HL-60 (cell line): ENCODE results near the gene SLFNL1.

Experiments used
- DNase-seq, 2 experiments: peaks; one replicate each; pipeline ENCODE4 v3.0.0-alpha.2; 2010 to 2020; ENCODE audit warnings: low read depth in 1 of 2, low spot score in 1 of 2
- H3K27ac ChIP-seq: fragments of 250-450 bp; sonication (Bioruptor Pico); replicated peaks from 2 replicates; pipeline ENCODE4 v1.5.1; 2020; ENCODE audit warnings: mild to moderate bottlenecking, moderate library complexity
- H3K27me3 ChIP-seq: fragments of 250-450 bp; sonication (Bioruptor Pico); 2 replicates; pipeline ENCODE4 v1.5.1; 2021; ENCODE audit warnings: mild to moderate bottlenecking, moderate library complexity; ENCODE audit not compliant: insufficient read depth, poor library complexity, severe bottlenecking
- H3K4me3 ChIP-seq: replicated peaks from 2 replicates; pipeline ENCODE4 v1.5.1; 2011; ENCODE audit warnings: mild to moderate bottlenecking, control low read depth, low read length; ENCODE audit not compliant: insufficient read depth
- CTCF ChIP-seq: IDR thresholded peaks from one replicate; pipeline ENCODE4 v1.5.1; 2011; ENCODE audit warnings: low read length, control low read depth, inconsistent platforms; ENCODE audit not compliant: insufficient read depth
- GABPA ChIP-seq: IDR thresholded peaks from 2 replicates; pipeline ENCODE4 v1.6.1; 2012; ENCODE audit warnings: low read depth
- POLR2AphosphoS5 ChIP-seq: IDR thresholded peaks from 2 replicates; pipeline ENCODE4 v1.6.1; 2012; ENCODE audit warnings: low read depth
- REST ChIP-seq: IDR thresholded peaks from 2 replicates; pipeline ENCODE4 v1.6.1; 2012; ENCODE audit warnings: low read depth; ENCODE audit not compliant: insufficient replicate concordance
- SPI1 ChIP-seq: IDR thresholded peaks from 2 replicates; pipeline ENCODE4 v1.6.1; 2012; ENCODE audit warnings: low read depth, mild to moderate bottlenecking, borderline replicate concordance

The SLFNL1 gene

GRCh38 chr1:40984531-40984930, 37.0 kb downstream of the SLFNL1 start:
- Histone ChIP-seq H3K4me3 (no peak overlapping the region), H3K27me3 (no peaks in the 10 kb centered on the region), H3K27ac (no peak overlapping the region)
- TF ChIP-seq REST (no peak), GABPA (no peak), POLR2AphosphoS5 (no peak), SPI1 (no peak), CTCF (no peak)
- no peak for DNase-seq

GRCh38 chr1:40984066-40984465, 37.5 kb downstream of the SLFNL1 start:
- TF ChIP-seq SPI1 (no peak), GABPA (no peak), CTCF (no peak), REST (no peak), POLR2AphosphoS5 (no peak)
- Histone ChIP-seq H3K4me3 (no peak overlapping the region), H3K27me3 (no peaks in the 10 kb centered on the region), H3K27ac (no peak overlapping the region)
- DNase-seq: no peak

- no peak for DNase-seq
- no peaks in the 10 kb centered on the region for H3K27me3 ChIP-seq
- no peak overlapping the region for H3K27ac ChIP-seq
- TF ChIP-seq CTCF (no peak), POLR2AphosphoS5 (no peak), GABPA (no peak), SPI1 (no peak), REST (no peak)
- H3K4me3 ChIP-seq: no peak overlapping the region
Observed at GRCh38 chr1:40983286-40983685, 38.2 kb downstream of the SLFNL1 start.
